Suprapubic skin (tissue), 3 donors: ENCODE results near the gene SIRT7.

ENCODE experiments used
- POLR2A ChIP-seq, 2 donors: fragments of 450-650 bp; IDR thresholded peaks; one replicate each; pipeline ENCODE4 v1.6.1; 2017; ENCODE audit warnings: antibody characterized with exemption in 2 of 2, mild to moderate bottlenecking in 2 of 2, moderate library complexity in 2 of 2
- TF ChIP-seq, protein P1 (sequence below), 2 donors: fragments of 200-600 bp in 1 of 2; fragments of 450-650 bp in 1 of 2; sonication (generic) in 1 of 2; IDR thresholded peaks; one replicate each; pipeline ENCODE4 v1.5.1; 2016 to 2019; ENCODE audit warnings: antibody characterized with exemption in 2 of 2, mild to moderate bottlenecking in 1 of 2, moderate library complexity in 1 of 2

DNA sequence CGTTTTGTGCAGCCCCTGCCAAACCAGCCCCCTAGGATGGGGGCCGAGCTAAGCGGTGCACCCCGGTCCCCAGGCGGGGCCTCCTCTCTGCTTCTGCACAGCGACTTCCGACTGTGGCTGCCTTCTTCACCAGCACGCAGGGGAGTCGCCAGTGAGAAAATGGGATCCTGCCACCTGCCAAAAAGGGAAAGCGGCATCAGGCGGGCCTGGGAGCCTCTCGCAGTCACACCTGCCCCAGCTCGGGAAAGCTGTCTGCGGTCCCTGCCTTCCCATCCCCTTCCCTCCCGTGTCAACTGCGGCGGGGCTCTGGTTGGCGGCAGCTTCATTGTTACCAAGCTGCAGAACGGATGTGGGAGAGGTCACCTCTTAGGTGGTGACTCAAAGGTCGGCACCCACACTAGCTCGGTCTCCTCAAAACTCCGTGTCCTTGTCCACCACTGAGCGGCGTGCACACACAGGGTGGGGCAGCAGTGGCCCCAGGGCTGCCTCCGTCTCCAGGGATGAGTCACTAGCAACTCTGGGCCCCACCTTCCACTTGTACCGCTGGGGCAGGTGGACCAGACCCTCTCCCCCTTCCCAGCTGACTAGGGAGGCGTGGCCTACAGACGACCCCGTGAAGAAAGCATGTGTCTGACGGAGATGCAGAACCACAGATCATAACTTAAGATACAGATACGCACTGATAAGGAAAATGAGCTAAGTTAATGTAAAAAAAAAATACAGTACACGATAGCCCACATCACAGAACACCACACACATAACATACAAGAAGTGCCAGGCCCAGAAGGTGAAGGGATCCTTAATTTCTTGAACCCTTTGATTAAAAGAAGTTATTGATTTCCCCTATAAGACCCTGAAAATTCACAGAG lies 5.3 kb downstream of the SIRT7 start:
- TF ChIP-seq, protein P1, sequence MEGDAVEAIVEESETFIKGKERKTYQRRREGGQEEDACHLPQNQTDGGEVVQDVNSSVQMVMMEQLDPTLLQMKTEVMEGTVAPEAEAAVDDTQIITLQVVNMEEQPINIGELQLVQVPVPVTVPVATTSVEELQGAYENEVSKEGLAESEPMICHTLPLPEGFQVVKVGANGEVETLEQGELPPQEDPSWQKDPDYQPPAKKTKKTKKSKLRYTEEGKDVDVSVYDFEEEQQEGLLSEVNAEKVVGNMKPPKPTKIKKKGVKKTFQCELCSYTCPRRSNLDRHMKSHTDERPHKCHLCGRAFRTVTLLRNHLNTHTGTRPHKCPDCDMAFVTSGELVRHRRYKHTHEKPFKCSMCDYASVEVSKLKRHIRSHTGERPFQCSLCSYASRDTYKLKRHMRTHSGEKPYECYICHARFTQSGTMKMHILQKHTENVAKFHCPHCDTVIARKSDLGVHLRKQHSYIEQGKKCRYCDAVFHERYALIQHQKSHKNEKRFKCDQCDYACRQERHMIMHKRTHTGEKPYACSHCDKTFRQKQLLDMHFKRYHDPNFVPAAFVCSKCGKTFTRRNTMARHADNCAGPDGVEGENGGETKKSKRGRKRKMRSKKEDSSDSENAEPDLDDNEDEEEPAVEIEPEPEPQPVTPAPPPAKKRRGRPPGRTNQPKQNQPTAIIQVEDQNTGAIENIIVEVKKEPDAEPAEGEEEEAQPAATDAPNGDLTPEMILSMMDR (IDR thresholded peaks at IDR 0.05), result no peak
- TF ChIP-seq POLR2A (IDR thresholded peaks at IDR 0.05), result no peak
